Heart left ventricle (tissue), 13 donors: ENCODE results near the gene OGFOD1.

Experiments
- CTCF ChIP-seq, 12 donors: fragments of 200-600 bp; sonication (generic) in 4 of 12; IDR thresholded peaks; one replicate each; pipeline versions ENCODE4 v1.5.0 to v1.8.0; 2018 to 2022; ENCODE audit warnings: antibody characterized with exemption in 12 of 12, mild to moderate bottlenecking in 5 of 12
- POLR2A ChIP-seq, 2 donors: fragments of 450-650 bp; IDR thresholded peaks; one replicate each; pipeline ENCODE4 v1.6.1; 2017; ENCODE audit warnings: antibody characterized with exemption in 2 of 2, mild to moderate bottlenecking in 2 of 2, moderate library complexity in 2 of 2
- donor health status: ischemic (EF 13 %, LVEDD 7.1; RV severe dilation, severe dysfunction).
- donor health status: DM: no; HTN: yes; CAD: no.
- donor health status: DM: no; HTN: no; CAD: no.
- donor health status: ischemic (EF 25% LVEDD 6.9; RV normal size, moderate dysfunction).
- donor health status: ischemic (EF 25% LVEDD 5.7; RV mildly dilated, moderate dysfunction).
- donor health status: ischemic (EF 35%, LVEDD 5.7; RV mildly dilated, moderate dysfunction).
- donor health status: nonischemic (EF 11% LVEDD 7.7; RV severe dilation, severe dysfunction).
- donor health status: DM: yes; HTN: yes; CAD: no.
- donor health status: PGD.
- donor health status: ischemic (EF 29% LVEDD 5.4; RV normal size, mild dysfunction).
- donor health status: nonischemic (EF 23%, LVEDD 6.1; RV moderate dilation, normal function).

- TF ChIP-seq CTCF (IDR thresholded peaks at IDR 0.05) (no peak), POLR2A (IDR thresholded peaks at IDR 0.05) (no peak)
These were observed 30.7 kb upstream of the OGFOD1 start for GRCh38 chr16:56420613-56421012.
